Liver (tissue), 9 donors: ENCODE results near the gene LVRN. TPM values are rescaled to one million over a fixed set of nuclear protein-coding genes. Genes with fewer than 3 reads are reported as not detected.
"Not testable (repeated sequence)": the region's sequence is repeated elsewhere in the genome, so short reads cannot be mapped to it uniquely, and the experiment has no call there.

Source experiments
- DNase-seq: peaks from one replicate; pipeline ENCODE4 v3.0.0-alpha.2; 2017; ENCODE audit warnings: low spot score
- H3K27ac ChIP-seq, 2 donors: one replicate each; pipeline ENCODE4 v1.7.0; 2013; ENCODE audit warnings: inconsistent platforms in 2 of 2, low read length in 2 of 2, control low read depth in 1 of 2, low read depth in 1 of 2, mild to moderate bottlenecking in 1 of 2
- H3K27me3 ChIP-seq, 4 donors: one replicate each; pipeline versions ENCODE4 v1.6.1 to v1.7.0; 2013; ENCODE audit warnings: low read length in 3 of 4, inconsistent platforms in 1 of 4, mild to moderate bottlenecking in 1 of 4, moderate library complexity in 1 of 4; ENCODE audit not compliant: control insufficient read depth in 4 of 4, insufficient read depth in 4 of 4
- H3K36me3 ChIP-seq, 4 donors: one replicate each; pipeline versions ENCODE4 v1.6.1 to v1.7.0; 2013; ENCODE audit warnings: low read length in 3 of 4, mild to moderate bottlenecking in 3 of 4, low read depth in 1 of 4, moderate library complexity in 1 of 4; ENCODE audit not compliant: control insufficient read depth in 4 of 4, insufficient read depth in 3 of 4
- H3K4me1 ChIP-seq, 4 donors: one replicate each; pipeline versions ENCODE4 v1.6.1 to v1.7.0; 2013; ENCODE audit warnings: low read length in 3 of 4, mild to moderate bottlenecking in 3 of 4, moderate library complexity in 1 of 4; ENCODE audit not compliant: control insufficient read depth in 4 of 4, insufficient read depth in 4 of 4
- H3K4me3 ChIP-seq, 3 donors: one replicate each; pipeline versions ENCODE4 v1.6.1 to v1.7.0; 2013; ENCODE audit warnings: low read length in 3 of 3, control low read depth in 1 of 3, low read depth in 1 of 3, mild to moderate bottlenecking in 1 of 3
- H3K9ac ChIP-seq, 2 donors: one replicate each; pipeline ENCODE4 v1.7.0; 2013; ENCODE audit warnings: low read length in 2 of 2, mild to moderate bottlenecking in 2 of 2, moderate library complexity in 2 of 2, control low read depth in 1 of 2, low read depth in 1 of 2
- H3K9me3 ChIP-seq, 4 donors: one replicate each; pipeline versions ENCODE4 v1.6.1 to v1.7.0; 2013; ENCODE audit warnings: low read length in 3 of 4; ENCODE audit not compliant: control insufficient read depth in 4 of 4
- HNF4A ChIP-seq, 2 donors: conservative IDR thresholded peaks; 2 replicates each; pipeline ENCODE4 v1.6.1; 2016; ENCODE audit warnings: antibody characterized with exemption in 2 of 2, mild to moderate bottlenecking in 2 of 2
- HNF4G ChIP-seq: IDR thresholded peaks from 2 replicates; pipeline ENCODE4 v1.6.1; 2016; ENCODE audit warnings: antibody characterized with exemption
- JUND ChIP-seq, 2 donors: IDR thresholded peaks; 2 replicates each; pipeline ENCODE4 v1.6.1; 2016; ENCODE audit warnings: antibody characterized with exemption in 2 of 2
- NR2F2 ChIP-seq: IDR thresholded peaks from 2 replicates; pipeline ENCODE4 v1.6.1; 2016; ENCODE audit warnings: antibody characterized with exemption
- RXRA ChIP-seq, 2 donors: IDR thresholded peaks; 2 replicates each; pipeline ENCODE4 v1.6.1; 2017 to 2018; ENCODE audit warnings: antibody characterized with exemption in 2 of 2, mild to moderate bottlenecking in 1 of 2
- TAF1 ChIP-seq: conservative IDR thresholded peaks from 2 replicates; pipeline ENCODE4 v1.6.1; 2016; ENCODE audit warnings: antibody characterized with exemption, mild to moderate bottlenecking
- WGBS: extraction: QIAGEN DNeasy Blood & Tissue Kit; methylation state at CpG from one replicate; pipeline ENCODE4 v1.1.7; 2013; 5-methylcytosine and 5-hydroxymethylcytosine counted together
- polyA plus RNA-seq, 2 donors: library from polyadenylated mRNA; stranded (reverse) in 1 of 2; unstranded in 1 of 2; fragments of 200-250 nt in 1 of 2; fragments of >200 nt in 1 of 2; fragmentation: Nextera tagmentation in 1 of 2; extraction: Ambion mirVana in 1 of 2; gene quantifications; one replicate each; pipeline versions ENCODE4 v1.2.1 to v1.2.3, GENCODE V29; 2013 to 2015
- total RNA-seq, 2 donors: library from RNA; depleted of rRNA; stranded (reverse); fragments of >200 nt; gene quantifications; one replicate each; pipeline ENCODE4 v1.2.3, GENCODE V29; 2014
- TF ChIP-seq, protein P1 (sequence below): IDR thresholded peaks from 2 replicates; pipeline ENCODE4 v1.6.1; 2016; ENCODE audit warnings: antibody characterized with exemption
- TF ChIP-seq, protein P2 (sequence below): IDR thresholded peaks from 2 replicates; pipeline ENCODE4 v1.6.1; 2016; ENCODE audit warnings: antibody characterized with exemption
- TF ChIP-seq, protein P3 (sequence below): IDR thresholded peaks from 2 replicates; pipeline ENCODE4 v1.6.1; 2016; ENCODE audit warnings: antibody characterized with exemption, mild to moderate bottlenecking
- donor health status: healthy.
- donor health status: healthy.
- donor health status: healthy.
- donor health status: healthy.
- donor health status: healthy.

Gene LVRN
- total and polyA plus RNA-seq, 4 donors = 0.05 to 0.17 (median 0.11) TPM; not detected in 1

DNA sequence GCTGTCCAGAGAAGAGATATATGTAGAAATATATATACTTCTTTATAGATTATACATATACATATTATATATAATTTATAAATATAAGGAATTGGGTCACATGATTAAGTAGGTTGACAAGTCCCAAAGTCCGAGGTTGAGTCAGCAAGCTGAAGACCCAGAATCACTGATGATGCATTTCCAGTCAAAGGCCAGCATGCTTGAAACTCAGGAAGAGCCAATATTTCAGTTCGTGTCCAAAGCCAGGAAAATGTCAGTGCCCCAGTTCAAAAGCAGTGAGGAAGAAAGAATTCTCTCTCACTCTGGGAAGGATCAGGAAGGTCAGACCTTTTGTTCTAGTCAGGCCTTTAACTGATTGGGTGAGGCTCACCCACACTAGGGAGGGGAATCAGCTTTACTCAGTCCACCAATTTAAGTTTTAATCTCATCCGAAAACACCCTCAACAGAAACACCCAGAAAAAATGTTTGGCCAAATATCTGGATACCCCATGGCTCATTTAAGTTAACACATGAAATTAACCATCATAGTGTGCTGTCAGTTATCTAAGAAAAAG is 42.0 kb upstream of the LVRN start:
- H3K27ac ChIP-seq = no peak overlapping the region
- H3K4me1 ChIP-seq = no peaks in the 10 kb centered on the region
- no peaks in the 10 kb centered on the region for H3K36me3 ChIP-seq
- no peak overlapping the region for H3K4me3 ChIP-seq
- TF ChIP-seq, protein P1, sequence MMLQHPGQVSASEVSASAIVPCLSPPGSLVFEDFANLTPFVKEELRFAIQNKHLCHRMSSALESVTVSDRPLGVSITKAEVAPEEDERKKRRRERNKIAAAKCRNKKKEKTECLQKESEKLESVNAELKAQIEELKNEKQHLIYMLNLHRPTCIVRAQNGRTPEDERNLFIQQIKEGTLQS = no peak
- TF ChIP-seq, protein P2, sequence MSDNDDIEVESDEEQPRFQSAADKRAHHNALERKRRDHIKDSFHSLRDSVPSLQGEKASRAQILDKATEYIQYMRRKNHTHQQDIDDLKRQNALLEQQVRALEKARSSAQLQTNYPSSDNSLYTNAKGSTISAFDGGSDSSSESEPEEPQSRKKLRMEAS = no peak
- no peak for TF ChIP-seq HNF4A (conservative IDR thresholded peaks at IDR 0.05)
- TF ChIP-seq JUND (IDR thresholded peaks at IDR 0.05) = no peak
- no peak for TF ChIP-seq HNF4G
- H3K9me3 ChIP-seq = no peaks in the 10 kb centered on the region
- no peak for DNase-seq
- WGBS = 79% methylated on average over 3 of the region's 3 CpGs
- no peak overlapping the region for H3K9ac ChIP-seq
- H3K27me3 ChIP-seq = no peaks in the 10 kb centered on the region

DNA sequence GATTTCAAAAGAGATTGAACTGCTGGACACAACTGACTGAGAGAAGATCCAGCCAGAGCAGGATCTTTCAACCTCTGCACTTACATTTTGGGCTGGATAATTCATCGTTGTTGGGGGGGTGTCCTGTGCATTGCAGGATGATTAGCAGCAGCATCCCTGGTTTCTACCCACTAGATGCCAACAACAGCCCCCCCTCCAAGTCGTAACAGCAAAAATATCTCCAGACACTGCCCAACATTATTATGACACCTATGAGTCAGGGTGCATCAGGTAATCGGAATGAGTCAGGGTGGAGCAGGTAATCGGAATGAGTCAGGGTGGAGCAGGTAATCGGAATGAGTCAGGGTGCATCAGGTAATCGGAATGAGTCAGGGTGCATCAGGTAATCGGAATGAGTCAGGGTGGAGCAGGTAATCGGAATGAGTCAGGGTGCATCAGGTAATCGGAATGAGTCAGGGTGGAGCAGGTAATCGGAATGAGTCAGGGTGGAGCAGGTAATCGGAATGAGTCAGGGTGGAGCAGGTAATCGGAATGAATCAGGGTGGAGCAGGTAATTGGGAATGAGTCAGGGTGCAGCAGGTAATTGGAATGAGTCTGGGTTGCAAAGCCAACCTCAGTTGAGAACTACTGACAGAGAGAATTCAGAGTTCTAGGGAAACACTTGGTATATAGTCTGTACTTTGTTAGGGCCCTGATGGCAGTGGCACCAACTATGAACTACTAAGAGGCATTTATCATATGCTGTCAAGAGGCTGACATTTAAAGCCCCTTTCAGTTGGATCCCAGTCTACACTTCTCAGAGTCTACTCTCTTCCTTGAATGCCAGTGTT is 33.5 kb upstream of the LVRN start:
- not testable (repeated sequence) for H3K4me3 ChIP-seq, H3K4me1 ChIP-seq, DNase-seq, H3K9ac ChIP-seq, H3K27ac ChIP-seq, H3K36me3 ChIP-seq, H3K9me3 ChIP-seq, H3K27me3 ChIP-seq
- 93% methylated on average over 12 of the region's 12 CpGs for WGBS

DNA sequence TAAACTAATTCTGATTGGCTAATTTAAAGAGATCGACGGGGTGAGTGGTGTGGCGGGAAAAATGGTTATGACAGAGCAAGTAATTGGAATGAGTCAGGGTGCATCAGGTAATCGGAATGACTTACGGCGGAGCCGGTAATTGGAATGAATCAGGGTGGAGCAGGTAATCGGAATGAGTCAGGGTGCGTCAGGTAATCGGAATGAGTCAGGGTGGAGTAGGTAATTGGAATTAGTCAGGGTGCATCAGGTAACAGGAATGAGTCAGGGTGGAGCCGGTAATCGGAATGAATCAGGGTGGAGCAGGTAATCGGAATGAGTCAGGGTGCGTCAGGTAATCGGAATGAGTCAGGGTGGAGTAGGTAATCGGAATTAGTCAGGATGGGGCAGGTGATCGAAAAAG is 32.1 kb upstream of the LVRN start:
- 96% methylated on average over 17 of the region's 17 CpGs for WGBS
- H3K9me3 ChIP-seq, H3K4me1 ChIP-seq, H3K27ac ChIP-seq, H3K36me3 ChIP-seq, H3K4me3 ChIP-seq, H3K27me3 ChIP-seq, H3K9ac ChIP-seq, DNase-seq: not testable (repeated sequence)

DNA sequence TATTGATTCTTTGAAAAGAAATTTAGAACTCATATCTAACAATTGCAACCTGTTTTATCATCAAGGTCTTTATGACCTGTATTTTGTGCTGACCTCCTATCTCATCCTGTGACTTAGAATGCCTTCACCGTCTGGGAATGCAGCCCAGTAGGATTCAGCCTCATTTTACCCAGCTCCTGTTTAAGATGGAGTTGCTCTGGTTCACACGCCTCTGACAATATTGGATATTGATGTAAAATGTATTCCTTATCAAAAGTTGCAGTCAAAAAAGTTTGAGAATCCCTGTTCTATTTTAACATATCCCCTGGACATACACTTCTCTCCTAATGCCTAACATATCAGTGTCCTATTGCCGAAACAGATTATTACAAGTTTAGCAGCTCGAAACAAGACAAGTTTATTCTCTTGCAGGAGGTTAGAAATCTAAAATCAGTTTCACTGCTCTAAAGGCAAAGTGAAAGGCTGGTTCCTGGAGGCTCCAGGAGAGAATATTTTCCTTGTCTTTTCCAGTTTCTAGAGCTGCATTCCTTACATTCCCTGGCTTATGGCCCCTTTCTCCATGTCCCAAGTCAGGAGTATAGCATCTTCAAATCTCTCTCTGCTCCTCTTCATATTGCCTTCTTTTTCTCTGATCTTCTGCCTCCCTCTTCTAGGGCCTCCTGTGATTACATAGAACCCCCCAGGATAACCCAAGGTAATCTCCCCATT is 31.5 kb upstream of the LVRN start:
- TF ChIP-seq HNF4G (no peak), RXRA (IDR thresholded peaks at IDR 0.05) (no peak), TAF1 (no peak), NR2F2 (no peak)
- TF ChIP-seq, protein P3, sequence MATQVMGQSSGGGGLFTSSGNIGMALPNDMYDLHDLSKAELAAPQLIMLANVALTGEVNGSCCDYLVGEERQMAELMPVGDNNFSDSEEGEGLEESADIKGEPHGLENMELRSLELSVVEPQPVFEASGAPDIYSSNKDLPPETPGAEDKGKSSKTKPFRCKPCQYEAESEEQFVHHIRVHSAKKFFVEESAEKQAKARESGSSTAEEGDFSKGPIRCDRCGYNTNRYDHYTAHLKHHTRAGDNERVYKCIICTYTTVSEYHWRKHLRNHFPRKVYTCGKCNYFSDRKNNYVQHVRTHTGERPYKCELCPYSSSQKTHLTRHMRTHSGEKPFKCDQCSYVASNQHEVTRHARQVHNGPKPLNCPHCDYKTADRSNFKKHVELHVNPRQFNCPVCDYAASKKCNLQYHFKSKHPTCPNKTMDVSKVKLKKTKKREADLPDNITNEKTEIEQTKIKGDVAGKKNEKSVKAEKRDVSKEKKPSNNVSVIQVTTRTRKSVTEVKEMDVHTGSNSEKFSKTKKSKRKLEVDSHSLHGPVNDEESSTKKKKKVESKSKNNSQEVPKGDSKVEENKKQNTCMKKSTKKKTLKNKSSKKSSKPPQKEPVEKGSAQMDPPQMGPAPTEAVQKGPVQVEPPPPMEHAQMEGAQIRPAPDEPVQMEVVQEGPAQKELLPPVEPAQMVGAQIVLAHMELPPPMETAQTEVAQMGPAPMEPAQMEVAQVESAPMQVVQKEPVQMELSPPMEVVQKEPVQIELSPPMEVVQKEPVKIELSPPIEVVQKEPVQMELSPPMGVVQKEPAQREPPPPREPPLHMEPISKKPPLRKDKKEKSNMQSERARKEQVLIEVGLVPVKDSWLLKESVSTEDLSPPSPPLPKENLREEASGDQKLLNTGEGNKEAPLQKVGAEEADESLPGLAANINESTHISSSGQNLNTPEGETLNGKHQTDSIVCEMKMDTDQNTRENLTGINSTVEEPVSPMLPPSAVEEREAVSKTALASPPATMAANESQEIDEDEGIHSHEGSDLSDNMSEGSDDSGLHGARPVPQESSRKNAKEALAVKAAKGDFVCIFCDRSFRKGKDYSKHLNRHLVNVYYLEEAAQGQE = no peak
- no peaks in the 10 kb centered on the region for H3K27me3 ChIP-seq
- WGBS = 92% methylated on average over 4 of the region's 4 CpGs
- no peak overlapping the region for H3K4me3 ChIP-seq
- H3K9ac ChIP-seq = no peak overlapping the region
- H3K4me1 ChIP-seq = no peaks in the 10 kb centered on the region
- no peaks in the 10 kb centered on the region for H3K9me3 ChIP-seq
- no peaks in the 10 kb centered on the region for H3K36me3 ChIP-seq
- no peak overlapping the region for H3K27ac ChIP-seq
- no peak for DNase-seq
